HG03139 (cell line): ENCODE data around the gene OXT.
"Not testable (repeated sequence)": the region's sequence is repeated elsewhere in the genome, so short reads cannot be mapped to it uniquely, and the experiment has no call there.

Source experiments
- ATAC-seq: cut with Tn5 transposase; IDR thresholded peaks from one replicate; pipeline ENCODE4 v1.9.1; 2021; ENCODE audit not compliant: unreplicated experiment

OXT gene

DNA sequence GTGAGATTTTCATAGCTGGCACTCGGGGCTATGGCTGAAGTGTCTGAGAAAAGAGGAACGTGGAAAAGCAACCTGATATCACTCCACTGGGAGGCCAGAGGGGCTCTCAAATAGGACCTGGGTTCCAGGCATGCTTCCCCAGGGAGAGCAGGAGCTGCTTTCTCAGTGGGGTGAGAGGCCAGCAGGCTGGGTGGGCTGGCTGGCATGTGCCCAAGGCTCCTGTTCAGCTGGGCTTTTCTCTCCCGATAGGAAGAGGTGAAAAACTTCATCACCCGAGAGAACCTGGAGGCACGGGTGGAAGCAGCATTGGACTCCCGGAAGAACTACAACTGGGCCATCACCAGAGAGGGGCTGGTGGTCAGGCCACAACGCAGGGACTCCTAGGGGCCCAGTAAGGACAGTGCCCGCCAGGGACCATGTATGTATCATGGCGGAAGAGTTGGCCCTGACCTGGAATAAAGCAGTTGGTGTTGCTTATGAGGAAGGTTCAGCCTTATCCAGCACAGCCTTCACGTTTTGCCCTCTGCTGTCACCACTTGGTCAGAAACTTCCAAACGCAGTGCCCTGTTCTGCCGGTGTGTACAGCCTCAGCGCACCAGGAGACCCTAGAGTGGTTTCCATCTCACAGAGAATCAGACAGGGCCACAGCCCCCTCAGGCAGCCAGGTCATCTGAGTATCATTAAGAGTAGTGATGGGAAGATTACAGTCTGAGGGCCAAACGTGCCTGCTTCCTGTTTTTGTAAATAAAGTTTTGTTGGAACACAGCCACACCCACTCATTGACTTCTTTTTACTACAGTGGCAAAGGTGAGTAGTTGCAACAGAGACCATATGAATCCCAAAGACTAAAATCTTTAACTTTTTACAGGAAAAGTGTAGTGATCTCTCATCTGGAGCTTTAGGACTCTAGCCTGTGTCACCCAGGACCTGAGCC is 23.7 kb upstream of the OXT start:
- ATAC-seq = no peak

DNA sequence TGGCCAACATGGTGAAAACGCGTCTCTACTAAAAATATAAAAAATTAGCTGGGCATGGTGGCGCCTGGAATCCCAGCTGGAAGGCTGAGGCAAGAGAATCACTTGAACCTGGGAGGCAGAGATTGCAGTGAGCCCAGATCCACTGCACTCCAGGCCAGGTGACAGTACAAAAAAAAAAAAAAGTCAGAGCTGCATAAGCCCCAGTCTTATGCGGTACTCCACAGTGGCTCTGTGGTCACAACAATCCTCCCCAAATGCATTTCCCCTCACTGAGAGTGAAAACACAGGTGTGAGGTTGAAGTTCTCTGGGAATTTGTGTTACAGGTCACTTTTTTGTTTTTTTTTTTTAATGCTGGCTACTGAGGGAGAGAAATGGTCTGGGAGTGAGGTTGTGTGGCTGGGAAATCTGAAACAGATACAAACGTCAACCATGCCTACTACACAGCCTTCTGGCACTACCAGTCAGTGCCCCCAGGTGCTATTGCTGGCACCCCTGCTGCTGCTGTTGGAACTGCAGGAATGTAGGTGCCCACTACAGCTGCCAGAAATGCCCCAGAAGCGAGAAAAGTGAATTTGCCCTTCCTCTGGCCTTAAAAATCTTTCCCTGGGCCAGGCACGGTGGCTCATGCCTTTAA is 19.9 kb upstream of the OXT start:
- ATAC-seq = no peak

DNA sequence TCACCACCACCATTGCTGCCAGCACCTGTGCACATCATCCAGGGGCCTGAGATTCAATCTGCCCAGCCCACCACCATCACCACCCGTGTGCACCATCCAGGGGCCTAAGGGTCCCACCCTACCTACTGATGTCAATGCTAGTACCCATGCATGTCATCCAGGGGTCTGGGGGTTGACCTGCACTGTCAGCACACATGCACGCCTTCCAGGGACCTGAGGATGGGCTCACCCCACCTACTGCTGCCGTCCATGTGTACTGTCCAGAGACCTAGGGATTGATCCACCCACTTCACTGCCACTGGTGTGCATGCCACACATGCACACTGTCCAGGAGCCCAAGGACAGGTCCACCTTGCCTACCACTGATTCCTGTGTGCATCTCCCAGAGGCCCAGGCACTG is 11.9 kb upstream of the OXT start:
- no peak for ATAC-seq

DNA sequence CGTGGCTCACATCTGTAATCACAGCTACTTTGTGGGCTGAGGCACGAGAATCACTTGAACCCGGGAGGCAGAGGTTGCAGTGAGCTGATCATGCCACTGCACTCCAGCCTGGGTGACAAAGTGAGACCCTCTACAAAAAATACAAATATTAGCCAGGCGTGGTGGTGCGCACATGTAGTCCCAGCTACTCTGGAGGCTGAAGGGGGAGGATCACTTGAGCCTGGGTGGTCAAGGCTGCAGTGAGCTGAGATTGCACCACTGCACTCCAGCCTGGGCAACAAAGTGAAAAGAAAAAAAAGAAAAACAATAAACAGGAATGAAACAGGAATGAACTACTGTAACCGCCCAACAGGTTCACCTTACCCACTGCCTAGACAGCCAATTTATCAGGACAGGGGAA is 7.3 kb upstream of the OXT start:
- ATAC-seq = not testable (repeated sequence)

DNA sequence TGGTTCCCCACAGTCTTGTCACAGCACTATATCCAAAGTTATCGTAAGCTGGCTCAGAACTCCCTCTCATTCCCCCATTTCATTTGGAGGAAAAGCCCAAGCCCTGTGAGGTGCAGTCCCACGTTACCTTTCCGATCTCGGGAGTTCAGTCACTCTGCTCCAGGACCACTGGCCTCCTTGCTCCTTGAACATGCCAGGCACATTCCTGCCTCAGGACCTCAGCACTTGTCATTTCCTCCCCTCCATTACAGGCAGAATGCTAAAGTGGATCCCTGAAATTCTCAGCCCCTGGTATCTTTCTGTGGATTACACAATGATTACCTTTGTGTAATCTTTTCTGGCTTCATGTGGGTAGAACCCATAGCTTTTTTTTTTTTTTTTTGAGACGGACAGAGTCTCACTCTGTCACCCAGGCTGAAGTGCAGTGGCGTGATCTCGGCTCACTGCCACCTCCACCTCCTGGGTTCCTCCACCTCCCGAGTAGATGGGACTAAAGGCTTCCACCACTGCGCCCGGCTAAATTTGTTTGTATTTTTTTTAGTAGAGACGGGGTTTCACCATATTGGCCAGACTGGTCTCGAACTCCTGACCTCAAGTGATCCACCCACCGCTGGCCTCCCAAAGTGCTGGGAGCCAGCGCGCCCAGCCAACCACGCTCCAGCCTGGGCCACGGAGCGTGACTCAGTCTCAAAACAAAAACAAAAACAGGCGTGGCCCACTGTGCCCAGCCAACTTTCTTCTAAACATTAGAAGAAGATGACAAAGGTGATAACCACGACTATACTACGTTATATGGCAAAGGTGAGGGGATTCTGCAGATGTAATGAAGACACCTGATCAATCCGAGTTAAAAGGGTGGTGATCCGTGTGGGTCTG is 4.0 kb upstream of the OXT start:
- ATAC-seq = no peak

DNA sequence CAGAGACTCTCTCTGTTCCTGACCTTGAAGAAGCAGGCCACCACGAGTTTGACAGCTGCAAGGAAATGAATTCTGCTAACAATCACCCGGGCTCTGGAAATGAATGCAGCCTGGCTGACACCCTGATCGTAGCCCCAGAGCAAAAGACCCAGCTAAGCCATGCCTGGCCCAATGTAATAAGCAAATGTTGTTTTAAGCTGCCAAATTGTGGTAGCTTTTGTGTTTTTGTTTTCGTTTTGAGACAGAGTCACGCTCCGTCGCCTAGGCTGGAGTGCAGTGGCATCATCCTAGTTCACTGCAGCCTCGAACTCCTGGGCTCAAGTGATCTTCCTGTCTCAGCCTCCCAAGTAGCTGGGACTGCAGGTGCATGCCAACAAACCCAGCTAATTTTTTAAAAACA is 3.3 kb upstream of the OXT start:
- no peak for ATAC-seq

DNA sequence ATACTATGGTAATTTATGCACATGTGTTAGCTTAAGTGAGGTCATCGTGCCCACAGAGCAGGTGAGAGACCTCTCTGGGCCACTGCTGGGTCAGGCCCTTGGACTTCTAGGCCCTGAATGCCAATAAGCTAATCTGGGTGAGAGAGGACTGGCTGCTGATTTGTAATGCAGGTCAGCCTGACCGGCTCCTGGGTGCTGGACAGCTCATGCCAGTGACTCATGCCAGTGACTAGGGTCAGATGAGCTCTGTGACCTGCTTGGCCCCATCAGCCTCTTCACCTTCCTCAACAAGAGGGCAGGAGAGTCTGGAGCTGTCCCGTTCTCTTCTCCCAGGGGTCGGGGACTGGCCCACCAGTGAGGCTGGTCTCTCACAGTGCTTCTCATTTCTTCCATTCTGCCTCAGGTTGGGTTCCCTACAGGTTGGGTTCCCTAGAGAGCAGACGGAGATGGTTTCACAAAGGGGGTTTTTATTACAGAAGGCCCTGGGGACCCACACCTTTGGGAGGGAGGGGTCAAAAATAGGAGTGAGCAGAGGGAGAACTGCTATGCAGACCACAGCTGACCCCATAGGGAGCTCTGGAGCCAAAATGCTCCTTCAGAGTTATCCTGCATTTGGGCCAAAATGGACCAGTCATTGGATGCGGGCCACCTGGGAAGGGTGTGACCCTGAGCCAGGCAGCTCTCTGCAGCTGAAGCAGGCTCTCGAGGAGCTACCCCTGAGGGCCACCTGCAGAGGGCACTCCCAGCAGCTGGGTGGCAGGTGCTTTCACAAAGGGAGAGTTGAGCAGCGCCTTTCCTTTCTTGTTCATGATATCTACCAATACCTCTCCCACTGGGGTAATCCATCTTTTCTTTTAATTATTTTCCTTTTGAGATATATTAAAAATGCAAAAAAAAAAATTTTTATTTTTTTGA is 2.2 kb upstream of the OXT start:
- ATAC-seq = no peak

DNA sequence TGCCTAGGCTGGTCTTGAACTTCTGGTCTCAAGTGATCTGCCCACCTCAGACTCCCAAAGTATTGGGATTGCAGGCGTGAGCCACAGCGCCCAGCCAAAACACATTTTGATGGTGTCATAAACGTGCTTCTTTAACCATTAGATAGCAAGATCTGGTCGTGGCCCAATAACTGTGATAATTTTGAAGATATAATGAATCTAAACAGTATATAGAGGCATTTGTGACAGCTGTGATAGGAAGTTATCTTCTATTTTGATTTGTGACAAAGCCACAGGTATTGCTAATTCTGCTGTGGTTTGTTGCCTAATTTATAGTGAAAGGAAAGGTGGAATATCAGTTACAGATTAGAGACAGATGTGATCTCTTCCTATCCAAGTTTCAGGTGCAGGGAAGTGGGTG is 695 bp upstream of the OXT start:
- no peak for ATAC-seq

DNA sequence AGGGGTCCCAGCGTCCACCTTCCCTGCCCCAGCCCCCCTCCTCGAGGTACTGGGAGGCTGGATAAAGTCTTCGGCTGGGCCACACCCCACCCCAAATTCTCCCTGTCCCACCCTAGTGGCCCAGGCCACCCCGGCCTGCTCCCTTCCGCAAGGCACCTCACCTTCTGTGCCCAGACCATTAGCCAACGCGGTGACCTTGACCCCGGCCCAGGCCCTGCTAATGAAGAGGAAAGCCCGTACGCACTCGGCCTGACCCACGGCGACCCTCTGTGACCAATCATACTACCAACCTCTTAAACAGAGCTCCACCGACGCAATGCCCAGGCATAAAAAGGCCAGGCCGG is 182 bp upstream of the OXT start:
- ATAC-seq = no peak

DNA sequence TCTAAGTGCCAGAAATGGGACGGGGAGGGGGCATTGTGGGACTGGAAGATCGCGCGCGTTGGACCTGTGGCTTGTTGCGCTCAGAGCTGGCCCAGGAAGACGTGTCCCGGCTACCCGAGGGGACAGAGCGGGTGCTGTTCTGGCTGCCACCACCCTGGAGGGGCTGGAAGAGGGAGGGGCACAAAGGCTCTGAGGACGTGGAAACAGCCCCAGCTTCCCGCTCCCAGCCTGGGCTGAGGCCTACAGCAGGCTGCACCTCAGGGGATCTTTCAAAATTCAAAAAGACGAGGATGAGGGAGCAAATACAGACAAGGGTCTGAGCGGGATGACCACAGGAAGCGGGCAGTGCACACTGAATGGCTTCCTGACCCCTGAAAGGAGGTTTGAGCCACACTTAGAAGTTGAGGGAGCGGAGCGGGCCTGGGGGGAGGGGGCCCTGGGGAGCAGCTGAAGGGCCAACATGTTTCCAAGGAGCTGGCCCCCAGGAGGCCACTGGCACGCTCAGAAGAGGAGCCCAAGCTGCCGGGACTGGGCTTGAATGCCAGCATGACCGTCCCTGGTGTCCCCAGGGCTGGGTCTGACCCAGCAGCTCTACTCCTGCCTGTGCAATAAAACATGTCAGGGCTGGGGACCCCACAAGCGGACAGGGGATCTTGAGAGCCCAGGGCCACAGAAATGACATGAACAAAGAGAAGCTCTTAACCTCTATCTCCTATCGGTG is 1.3 kb downstream of the OXT start:
- no peak for ATAC-seq

DNA sequence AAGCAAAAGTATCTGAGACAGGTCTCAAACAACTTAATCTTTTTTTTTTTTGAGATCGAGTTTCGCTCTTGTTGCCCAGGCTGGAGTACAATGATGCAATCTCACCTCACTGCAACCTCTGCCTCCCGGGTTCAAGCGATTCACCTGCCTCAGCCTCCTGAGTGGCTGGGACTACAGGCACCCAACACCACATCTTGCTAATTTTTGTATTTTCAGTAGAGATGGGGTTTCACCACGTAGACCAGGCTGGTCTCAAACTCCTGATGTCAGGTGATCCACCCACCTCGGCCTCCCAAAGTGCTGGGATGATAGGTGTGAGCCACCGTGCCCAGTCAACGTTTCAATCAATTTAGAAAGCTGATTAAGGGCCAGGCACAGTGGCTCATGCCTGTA is 1.8 kb downstream of the OXT start:
- ATAC-seq = not testable (repeated sequence)

DNA sequence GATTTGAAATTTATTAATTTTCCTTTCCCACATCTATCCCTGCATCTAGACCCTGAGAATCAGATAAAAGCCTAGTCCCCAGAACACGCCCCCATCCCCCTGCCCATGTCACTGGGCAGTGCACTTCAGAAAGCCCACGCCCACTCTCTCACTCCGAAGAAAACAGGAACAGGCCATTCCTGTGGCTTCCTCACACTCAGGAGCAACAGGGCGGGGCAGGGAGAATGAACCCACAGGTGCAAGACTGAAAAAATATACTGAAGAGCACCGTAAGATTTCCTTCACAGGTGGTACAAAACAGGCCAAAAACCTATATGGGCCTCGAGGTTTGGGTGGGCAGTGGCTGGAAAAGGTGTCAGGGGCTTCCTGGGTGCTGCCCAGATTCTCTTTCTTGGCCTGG is 3.4 kb downstream of the OXT start:
- ATAC-seq = no peak

DNA sequence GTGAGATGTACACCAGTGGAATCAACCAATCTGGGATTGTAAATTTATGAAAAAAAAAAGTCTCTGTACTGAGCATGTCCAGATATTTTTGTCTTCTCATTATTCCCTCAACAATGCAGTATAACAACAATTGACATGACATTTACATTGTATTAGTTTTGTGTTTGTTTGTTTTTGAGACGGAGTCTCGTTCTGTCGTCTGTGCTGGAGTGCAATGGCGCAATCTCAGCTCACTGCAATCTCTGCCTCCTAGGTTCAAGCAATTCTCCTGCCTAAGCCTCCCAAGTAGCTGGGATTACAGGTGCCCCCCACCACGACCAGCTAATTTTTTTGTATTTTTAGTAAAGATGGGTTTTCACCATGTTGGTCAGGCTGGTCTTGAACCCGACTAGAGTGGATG is 3.9 kb downstream of the OXT start:
- ATAC-seq = not testable (repeated sequence)

DNA sequence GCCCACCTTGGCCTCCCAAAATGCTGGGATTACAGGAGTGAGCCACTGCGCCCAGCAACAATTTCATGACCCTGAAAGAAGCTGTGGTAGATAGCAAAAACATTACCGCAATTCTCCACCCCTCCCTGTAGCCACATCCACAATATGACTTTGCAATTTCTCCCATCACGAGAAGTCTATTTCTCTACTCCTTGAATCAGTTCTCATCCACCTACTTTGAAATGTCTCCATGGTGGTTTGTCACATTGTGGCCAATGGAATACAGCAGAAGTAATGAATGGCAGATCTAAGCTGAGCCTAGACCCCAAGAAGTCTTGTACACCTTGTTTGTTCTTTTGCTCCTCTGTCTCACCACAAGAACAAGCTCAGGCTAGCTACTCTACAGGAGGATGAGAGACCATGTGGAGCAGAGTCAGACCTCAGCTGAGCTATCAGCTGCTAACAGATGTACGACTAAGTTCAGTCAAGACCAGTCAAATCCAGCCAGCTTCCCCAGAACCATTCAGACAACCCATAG is 6.3 kb downstream of the OXT start:
- ATAC-seq = no peak

DNA sequence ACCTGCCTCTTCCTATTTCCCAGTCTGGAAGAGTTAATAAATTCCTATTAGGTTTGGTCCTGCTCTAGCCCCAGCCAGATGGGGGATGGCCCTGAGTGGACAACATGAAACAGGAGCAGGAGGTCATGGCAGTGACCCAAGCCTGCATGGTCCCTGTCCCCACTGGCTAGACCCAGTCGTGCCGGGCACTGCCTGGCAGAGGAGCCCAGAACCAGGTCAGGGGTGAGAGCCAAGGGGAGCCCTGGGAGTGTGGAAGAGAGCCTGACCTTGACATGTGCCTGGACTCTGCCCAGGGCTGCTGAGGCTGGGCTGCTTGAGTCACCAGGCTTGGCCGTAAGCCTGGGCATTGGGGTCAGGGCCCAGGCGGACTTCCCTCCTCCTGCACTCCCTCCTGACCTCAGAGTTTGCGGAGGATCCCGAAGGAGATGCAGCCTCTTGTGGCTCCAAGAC is 9.5 kb downstream of the OXT start:
- ATAC-seq = no peak

DNA sequence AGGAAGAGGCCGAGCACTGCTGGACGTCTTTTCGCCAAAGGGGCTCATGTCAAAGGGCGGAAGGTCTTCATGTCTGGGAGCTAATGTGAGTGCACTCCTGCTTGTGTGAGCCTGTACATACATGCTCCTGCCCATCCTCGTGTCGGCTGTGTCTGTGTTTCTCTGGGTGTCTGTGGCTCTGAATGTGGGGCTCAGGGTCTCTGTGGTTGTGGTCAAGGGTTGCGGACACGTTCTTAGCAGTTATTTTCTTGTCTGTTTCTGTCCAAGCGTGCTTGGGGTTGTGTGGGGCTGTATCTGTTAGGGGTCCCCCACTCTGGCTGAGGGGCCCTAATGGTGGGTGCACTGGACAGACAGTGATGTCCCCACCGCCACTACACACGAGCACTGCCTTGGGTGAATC is 10.2 kb downstream of the OXT start:
- ATAC-seq = no peak

DNA sequence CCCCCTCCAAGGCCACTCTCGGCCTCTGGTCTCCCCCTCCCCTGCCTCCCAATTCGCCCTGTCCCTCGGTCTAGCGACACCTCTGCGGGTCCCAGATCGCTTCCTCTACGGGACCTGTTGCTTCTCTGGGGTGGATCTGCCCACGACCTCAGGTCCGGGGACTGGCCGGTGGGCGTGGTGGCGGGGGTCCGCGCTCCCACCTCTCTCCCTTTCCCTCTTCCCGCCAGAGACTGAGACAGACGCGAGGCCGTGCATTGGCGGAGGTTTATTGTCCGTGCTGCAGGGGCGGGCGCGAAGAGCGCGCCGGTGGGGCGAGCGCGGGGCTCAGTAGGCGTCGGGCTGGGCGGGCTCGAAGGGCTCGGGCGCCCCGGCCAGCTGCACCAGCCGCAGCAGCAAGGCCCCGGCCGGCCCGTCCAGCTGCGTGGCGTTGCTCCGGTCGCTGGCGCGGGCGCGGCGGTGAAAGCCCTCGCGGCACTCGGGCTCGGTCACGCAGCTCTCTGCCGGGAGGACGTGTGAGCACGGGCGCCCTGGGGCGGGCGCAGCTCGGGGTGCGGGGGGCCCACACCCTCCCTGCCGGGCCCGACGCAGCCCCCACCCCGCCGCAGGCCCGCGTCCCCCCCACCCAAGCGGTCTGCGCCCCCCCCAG is 11.0 kb downstream of the OXT start:
- no peak for ATAC-seq

DNA sequence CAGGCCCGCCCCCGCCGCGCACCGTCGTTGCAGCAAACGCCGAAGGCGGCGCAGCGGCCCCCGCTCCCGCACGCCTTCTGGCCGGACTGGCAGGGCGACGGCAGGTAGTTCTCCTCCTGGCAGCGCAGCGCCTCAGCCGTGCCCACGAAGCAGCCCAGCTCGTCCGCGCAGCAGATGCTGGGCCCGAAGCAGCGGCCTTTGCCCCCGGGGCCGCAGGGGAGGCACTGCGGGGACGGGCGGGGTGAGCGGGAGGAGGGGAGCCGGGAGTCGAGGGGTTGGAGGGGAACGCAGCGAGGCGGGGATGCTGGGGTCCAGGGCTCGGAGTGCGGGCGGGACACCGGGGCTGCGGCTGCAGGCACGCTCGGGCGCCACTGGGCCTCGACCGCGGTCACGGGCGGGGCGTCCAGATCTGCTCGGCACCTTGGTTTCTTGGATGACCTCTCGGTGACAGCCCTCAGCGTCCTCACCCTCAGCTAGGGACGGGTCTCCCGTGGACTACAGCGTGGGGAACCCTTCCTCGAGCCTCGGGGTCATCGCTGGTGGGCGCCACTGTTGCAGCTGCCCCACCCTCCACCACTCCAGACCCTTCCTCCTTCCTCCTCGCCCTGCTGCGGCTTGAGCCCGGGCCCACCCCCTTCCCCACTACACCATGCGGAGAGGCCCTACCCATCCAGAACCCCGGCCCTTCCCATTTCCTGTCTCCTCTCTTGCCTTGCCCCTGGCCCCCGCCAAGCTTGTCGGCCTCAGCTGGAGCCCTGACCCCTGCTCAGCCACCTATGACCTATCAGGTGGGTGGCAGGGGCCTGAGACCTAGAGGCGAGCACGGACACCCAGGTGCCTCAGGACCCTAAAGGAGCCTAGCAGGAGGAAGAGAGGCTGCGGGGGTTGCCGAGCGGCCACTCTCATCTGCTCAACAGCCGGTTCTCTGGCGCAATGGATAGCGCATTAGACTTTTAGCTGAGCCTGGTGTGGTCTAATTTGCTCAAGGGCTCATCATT is 11.8 kb downstream of the OXT start:
- ATAC-seq = no peak
